Activated T-cell treated with anti-CD3 and anti-CD28 coated beads for 1 hour (primary cell): ENCODE data around the gene TET3.

Experiments
- DNase-seq: peaks from one replicate; pipeline ENCODE4 v3.0.0-alpha.2; 2020; ENCODE audit warnings: low read depth

TET3 gene

GRCh38 chr2:73964223-73964622, 20.5 kb upstream of the TET3 start:
- DNase-seq: no peak

DNA sequence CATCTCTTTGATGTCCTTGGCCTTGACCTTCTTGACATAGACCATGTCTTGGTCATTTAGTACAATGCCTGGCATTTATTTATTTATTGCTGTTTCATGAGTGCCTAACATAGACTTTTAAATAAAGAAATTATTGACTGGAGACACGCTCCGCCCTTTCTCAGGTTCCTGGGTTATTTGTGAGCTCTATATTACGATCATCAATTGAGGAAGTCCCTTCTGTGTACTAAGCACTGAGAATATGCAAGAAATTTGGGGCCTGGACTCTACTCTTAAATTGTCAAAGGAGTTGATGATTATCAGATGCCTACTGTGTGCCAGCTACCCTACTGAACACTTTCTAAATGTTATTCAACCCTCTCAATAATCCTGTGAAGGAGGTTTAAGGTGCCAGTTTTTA, 19.7 kb upstream of the TET3 start:
- no peak for DNase-seq

DNA sequence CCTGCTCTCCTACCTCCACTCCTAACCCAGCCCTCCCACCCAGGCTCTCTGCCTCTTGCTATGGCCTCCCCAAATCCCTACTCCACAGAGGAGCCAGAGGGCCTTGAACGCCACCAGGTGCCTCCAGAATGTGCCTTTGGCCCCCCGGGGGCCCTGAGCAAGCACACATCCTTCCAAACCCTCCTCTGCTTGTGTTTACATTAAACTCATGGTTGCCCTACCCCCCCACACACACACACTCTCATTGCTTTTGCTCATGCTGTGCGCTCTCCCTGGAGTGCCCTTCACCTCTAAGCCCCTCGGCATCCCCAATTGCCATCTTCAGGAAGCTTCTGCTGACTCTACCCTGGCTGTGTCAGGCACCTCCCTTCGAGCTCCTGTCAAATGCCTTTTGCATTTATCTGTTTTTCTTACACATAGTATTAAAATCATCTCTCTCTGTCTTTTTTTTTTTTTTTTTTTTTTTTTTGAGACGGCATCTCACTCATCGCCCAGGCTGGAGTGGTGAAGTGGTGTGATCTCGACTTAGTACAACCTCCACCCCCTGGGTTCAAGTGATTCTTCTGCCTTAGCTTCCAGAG, 16.3 kb upstream of the TET3 start:
- no peak for DNase-seq

GRCh38 chr2:73969356-73969755, 15.4 kb upstream of the TET3 start:
- DNase-seq: no peak

- DNase-seq: no peak
Observed at GRCh38 chr2:73970141-73970803, 14.4 kb upstream of the TET3 start.

GRCh38 chr2:73970850-73971471, 13.7 kb upstream of the TET3 start:
- DNase-seq: peak; percentile 33

- no peak for DNase-seq
Observed at GRCh38 chr2:73971722-73972121, 13.0 kb upstream of the TET3 start.

DNA sequence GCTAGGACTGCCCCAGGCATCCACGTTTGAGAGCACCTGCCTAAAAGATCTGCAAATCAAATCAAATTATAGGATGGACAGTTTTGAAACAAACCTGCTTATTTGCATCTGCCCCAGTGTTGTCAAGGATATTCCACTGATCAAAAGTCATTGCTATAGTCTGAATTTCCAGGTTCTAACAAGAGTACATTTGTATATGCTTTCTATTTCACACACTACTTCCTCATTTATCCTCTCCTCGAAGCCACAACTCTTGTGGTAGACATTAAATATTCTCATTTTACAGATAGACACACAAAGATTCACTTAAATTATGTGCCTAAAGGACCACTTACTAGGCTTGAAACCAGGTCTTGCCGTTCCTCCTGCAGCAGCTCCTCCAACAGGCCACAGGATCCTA, 11.9 kb upstream of the TET3 start:
- DNase-seq: no peak

DNA sequence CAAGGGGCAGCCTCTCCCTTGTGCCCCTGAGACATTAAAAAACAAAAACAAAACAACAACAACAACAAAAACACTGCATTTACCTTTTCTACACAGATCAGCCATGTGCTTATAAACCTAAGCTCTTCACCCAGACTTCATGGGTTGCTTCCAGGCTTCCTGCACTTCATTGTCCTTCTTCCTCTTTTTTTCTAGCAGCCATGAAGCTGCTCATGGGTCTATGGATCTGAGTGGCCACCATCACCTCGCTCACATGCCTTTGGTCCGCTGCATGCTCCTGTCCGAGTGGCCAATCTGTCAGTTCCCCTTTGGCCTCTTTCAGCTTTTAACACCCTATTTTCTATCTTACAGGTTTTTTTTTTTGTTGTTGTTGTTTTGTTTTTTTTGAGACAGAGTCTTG, 9.0 kb upstream of the TET3 start:
- DNase-seq: no peak

GRCh38 chr2:73976803-73977202, 7.9 kb upstream of the TET3 start:
- no peak for DNase-seq

- DNase-seq: no peak
Observed at GRCh38 chr2:73977466-73977865, 7.2 kb upstream of the TET3 start.

GRCh38 chr2:73979021-73979420, 5.7 kb upstream of the TET3 start:
- DNase-seq: peak; percentile 46

GRCh38 chr2:73979686-73980085, 5.0 kb upstream of the TET3 start:
- no peak for DNase-seq

- DNase-seq: no peak
Observed at GRCh38 chr2:73980566-73980965, 4.1 kb upstream of the TET3 start.

GRCh38 chr2:73981081-73982001, 3.4 kb upstream of the TET3 start:
- no peak for DNase-seq

DNA sequence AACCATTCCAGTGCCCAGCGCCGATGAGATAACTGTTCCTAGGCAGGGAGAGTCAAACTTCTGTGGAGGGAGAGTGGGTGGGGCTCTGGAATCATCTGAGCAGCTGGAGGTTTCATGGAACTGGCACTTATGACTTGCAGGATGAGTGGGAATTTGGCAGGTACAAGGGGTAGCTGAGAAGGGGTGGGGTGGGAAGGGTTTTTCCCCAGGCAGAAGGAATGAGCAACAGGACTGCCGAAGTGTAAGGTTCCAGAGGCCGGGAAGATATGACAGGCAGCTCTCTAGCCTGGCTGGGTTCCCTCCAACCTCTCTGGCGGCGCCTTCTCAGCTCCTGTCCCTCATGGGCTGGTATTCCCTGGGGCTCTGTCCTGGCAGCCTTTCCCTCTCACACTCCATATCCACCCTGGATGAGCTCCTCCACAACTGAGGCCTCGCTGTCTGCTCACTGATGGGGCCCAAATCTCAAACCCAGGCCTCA, 2.5 kb upstream of the TET3 start:
- DNase-seq: no peak

DNA sequence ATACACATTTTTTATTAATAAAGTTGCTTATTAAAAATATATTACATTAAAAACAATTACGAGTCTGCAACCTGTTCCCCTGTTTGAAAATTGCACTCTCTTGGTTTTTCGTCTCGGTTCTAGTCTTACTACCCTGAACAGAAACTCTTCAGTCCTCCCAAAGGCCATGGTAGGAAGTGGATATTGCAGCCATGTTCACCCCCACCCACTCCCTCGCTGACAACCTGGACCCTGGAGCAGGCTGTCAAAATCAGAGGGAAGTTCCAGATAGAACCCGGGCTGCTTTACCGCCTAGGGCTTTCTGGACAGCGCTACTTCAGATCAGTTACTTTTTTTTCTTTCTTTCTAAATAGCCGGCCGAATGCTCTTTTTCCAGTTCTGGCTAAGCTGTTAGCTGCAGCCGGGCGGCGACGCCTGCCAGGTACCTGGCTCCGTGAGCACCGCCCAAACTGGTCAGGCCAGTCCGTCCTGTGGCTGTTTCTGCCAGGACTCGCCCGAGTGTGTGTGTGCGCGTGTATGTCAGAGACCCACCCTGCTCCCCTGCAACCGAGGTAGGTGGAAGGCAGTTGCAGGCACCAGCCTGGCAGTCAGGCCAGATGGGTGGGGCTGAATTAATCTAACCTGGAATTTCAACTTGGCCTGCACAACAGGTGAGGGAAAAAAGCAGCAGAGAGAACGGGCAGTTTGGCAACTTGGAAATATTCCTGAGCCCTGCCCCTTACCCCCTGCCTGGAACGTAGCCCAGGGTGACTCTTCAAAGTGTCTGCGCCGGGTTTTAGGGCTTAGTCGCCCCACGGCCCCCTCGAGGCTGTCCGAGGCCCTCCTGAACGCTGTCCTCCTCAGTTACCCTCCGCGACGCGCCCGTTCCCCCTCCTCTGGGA, 1.1 kb upstream of the TET3 start:
- DNase-seq: no peak

- peak; percentile 61 for DNase-seq
Observed at GRCh38 chr2:73984922-73985307, 205 bp downstream of the TET3 start.

- peak; percentile 39 for DNase-seq
Observed at GRCh38 chr2:73985308-73986084, 786 bp downstream of the TET3 start.

- DNase-seq: no peak
Observed at GRCh38 chr2:73986085-73986681, 1.5 kb downstream of the TET3 start.
